NB4 (cell line): ENCODE results near the gene GRIK1.

Source experiments
- MYC ChIP-seq: IDR thresholded peaks from 2 replicates; pipeline ENCODE4 v1.6.1; 2011; ENCODE audit warnings: low read depth, low read length
- POLR2A ChIP-seq: IDR thresholded peaks from 2 replicates; pipeline ENCODE4 v1.6.1; 2011; ENCODE audit warnings: mild to moderate bottlenecking; ENCODE audit not compliant: insufficient read length; ENCODE audit errors: extremely low read depth
- TF ChIP-seq, protein P1 (sequence below): IDR thresholded peaks from one replicate; pipeline ENCODE4 v1.5.1; 2012; ENCODE audit warnings: low read depth, low read length
- TF ChIP-seq, protein P2 (sequence below): IDR thresholded peaks from 2 replicates; pipeline ENCODE4 v1.6.1; 2011; ENCODE audit warnings: low read depth, low read length

DNA sequence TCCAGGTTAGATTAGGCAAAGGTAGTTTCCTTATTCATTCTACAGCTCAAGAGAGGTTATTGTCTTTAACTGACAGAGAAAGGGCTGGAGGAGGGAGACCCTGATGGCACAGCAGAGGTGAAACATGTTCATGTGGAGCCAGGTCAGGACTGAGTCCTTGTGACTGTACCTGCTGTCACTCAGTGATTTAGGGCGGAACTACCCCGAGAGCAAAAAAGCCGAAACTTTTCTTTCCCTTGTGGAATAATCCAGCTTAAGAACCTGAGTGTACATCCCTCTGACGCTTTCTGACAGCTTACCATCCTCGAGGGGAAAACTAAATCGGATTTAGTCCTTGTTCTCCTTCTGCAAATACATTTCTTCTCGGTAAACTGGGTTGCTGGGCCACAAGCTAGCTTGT is 367.8 kb downstream of the GRIK1 start:
- no peak for TF ChIP-seq POLR2A
- TF ChIP-seq, protein P1, sequence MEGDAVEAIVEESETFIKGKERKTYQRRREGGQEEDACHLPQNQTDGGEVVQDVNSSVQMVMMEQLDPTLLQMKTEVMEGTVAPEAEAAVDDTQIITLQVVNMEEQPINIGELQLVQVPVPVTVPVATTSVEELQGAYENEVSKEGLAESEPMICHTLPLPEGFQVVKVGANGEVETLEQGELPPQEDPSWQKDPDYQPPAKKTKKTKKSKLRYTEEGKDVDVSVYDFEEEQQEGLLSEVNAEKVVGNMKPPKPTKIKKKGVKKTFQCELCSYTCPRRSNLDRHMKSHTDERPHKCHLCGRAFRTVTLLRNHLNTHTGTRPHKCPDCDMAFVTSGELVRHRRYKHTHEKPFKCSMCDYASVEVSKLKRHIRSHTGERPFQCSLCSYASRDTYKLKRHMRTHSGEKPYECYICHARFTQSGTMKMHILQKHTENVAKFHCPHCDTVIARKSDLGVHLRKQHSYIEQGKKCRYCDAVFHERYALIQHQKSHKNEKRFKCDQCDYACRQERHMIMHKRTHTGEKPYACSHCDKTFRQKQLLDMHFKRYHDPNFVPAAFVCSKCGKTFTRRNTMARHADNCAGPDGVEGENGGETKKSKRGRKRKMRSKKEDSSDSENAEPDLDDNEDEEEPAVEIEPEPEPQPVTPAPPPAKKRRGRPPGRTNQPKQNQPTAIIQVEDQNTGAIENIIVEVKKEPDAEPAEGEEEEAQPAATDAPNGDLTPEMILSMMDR, result no peak
- TF ChIP-seq, protein P2, sequence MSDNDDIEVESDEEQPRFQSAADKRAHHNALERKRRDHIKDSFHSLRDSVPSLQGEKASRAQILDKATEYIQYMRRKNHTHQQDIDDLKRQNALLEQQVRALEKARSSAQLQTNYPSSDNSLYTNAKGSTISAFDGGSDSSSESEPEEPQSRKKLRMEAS, result no peak
- no peak for TF ChIP-seq MYC
